Smooth muscle cell (in vitro differentiated cells): ENCODE measurements around the gene SLC7A5. TPM values are rescaled to one million over a fixed set of nuclear protein-coding genes. Genes with fewer than 3 reads are reported as not detected.
"Not testable (repeated sequence)": the region's sequence is repeated elsewhere in the genome, so short reads cannot be mapped to it uniquely, and the experiment has no call there.

Source experiments
- DNase-seq: peaks from one replicate; lab custom pipeline; 2025; ENCODE audit not compliant: unreplicated experiment; lab: John Stamatoyannopoulos, UW
- H2AFZ ChIP-seq: fragments of 200-600 bp; sonication (generic); 2 replicates; pipeline ENCODE4 v1.6.0; 2016; ENCODE audit warnings: antibody characterized with exemption, low read depth, mild to moderate bottlenecking
- H3F3A ChIP-seq: fragments of 200-600 bp; sonication (generic); 2 replicates; pipeline ENCODE4 v1.6.0; 2017; ENCODE audit warnings: antibody characterized with exemption, low read depth
- H3K27ac ChIP-seq: fragments of 200-600 bp; sonication (generic); 2 replicates; pipeline ENCODE4 v1.5.1; 2016; ENCODE audit warnings: low read depth, mild to moderate bottlenecking
- H3K27me3 ChIP-seq: fragments of 200-600 bp; sonication (generic); 2 replicates; pipeline ENCODE4 v1.6.1; 2016; ENCODE audit warnings: low read depth, mild to moderate bottlenecking
- H3K36me3 ChIP-seq: fragments of 200-600 bp; sonication (generic); 2 replicates; pipeline ENCODE4 v1.5.1; 2016; ENCODE audit warnings: low read depth
- H3K4me1 ChIP-seq: fragments of 200-600 bp; sonication (generic); 2 replicates; pipeline ENCODE4 v1.5.1; 2016; ENCODE audit warnings: low read depth
- H3K4me2 ChIP-seq: fragments of 200-600 bp; sonication (generic); 2 replicates; pipeline ENCODE4 v1.6.0; 2016; ENCODE audit warnings: mild to moderate bottlenecking
- H3K4me3 ChIP-seq: fragments of 200-600 bp; sonication (generic); 2 replicates; pipeline ENCODE4 v1.5.1; 2016; ENCODE audit warnings: mild to moderate bottlenecking
- H3K79me2 ChIP-seq: fragments of 200-600 bp; sonication (generic); 2 replicates; pipeline ENCODE4 v1.6.0; 2016; ENCODE audit warnings: low read depth, mild to moderate bottlenecking
- H3K9ac ChIP-seq: fragments of 200-600 bp; sonication (generic); 2 replicates; pipeline ENCODE4 v1.6.0; 2016; ENCODE audit warnings: low read depth
- H3K9me3 ChIP-seq: fragments of 200-600 bp; sonication (generic); replicated peaks from 2 replicates; pipeline ENCODE4 v1.5.1; 2016; ENCODE audit warnings: low read depth
- H4K20me1 ChIP-seq: fragments of 200-600 bp; sonication (generic); 2 replicates; pipeline ENCODE4 v1.6.0; 2016; ENCODE audit warnings: low read depth
- WGBS: methylation state at CpG from one replicate; pipeline ENCODE4 v1.1.7; 2016; ENCODE audit warnings: low lambda C conversion rate; 5-methylcytosine and 5-hydroxymethylcytosine counted together
- polyA plus RNA-seq: library from polyadenylated mRNA; unstranded; fragments of >200 nt; fragmentation: Nextera tagmentation; extraction: Ambion mirVana; gene quantifications from 2 replicates; pipeline ENCODE4 v1.2.1, GENCODE V29; 2016
- total RNA-seq: library from RNA; depleted of rRNA; stranded (reverse); fragments of >200 nt; gene quantifications from 2 replicates; pipeline ENCODE4 v1.2.3, GENCODE V29; 2014
- TF ChIP-seq, protein P1 (sequence below): fragments of 200-600 bp; sonication (generic); IDR thresholded peaks from 2 replicates; pipeline ENCODE4 v1.5.1; 2017; ENCODE audit warnings: borderline replicate concordance, mild to moderate bottlenecking, antibody characterized with exemption; ENCODE audit not compliant: insufficient read depth, poor library complexity, severe bottlenecking

Gene SLC7A5
- total and polyA plus RNA-seq, 2 experiments from 2014 or later: 51.3 to 58.8 TPM

DNA sequence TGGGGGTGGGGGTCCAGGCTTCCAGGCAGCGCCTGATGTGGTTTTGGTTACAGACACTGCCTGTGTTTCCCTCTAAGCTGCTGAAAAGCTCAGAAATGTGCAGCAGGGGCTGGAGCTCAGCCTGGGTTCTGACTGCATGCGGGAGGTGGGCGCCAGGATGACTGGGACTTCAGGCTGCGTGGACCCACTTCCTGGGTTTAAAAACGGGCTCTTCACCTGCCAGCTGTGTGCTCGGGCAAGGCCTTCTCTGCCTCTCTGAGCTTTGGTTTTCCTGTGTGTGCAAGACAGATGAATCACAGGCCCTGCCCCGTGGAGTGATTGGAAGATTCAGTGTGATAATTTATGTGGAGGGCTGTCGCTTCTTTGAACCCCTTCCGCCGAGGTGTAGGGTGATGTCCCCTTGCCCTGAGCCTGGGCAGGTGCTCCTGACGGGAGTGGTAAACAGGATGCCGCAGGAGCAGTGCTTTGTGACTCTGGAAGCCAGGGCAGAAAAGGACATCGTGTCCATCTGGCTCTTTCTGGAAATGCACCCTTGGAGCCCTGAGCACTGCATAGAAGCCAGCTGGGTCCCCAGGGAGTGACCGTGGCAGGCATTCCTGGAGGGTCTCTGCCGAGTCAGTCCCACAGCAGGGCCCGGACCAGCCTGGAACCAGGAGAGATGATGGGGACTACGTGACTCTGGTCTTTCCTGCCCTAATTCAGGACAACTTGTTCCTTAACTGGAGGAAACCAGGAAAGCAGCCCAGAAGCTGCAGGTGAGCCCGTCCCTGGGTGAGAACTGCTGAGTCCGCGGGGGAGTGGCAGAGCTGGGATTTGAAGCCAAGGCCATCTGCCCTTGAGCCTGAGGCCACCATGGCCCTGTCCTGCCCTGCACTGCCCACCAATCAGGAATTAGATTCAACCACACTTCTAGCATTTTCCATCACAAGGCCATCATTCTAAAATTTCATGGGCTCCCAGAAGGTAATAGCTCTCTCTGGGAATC, 28.5 kb upstream of the SLC7A5 start:
- WGBS: 77% methylated on average over 20 of the region's 20 CpGs
- H3K9me3 ChIP-seq: no peaks in the 10 kb centered on the region

DNA sequence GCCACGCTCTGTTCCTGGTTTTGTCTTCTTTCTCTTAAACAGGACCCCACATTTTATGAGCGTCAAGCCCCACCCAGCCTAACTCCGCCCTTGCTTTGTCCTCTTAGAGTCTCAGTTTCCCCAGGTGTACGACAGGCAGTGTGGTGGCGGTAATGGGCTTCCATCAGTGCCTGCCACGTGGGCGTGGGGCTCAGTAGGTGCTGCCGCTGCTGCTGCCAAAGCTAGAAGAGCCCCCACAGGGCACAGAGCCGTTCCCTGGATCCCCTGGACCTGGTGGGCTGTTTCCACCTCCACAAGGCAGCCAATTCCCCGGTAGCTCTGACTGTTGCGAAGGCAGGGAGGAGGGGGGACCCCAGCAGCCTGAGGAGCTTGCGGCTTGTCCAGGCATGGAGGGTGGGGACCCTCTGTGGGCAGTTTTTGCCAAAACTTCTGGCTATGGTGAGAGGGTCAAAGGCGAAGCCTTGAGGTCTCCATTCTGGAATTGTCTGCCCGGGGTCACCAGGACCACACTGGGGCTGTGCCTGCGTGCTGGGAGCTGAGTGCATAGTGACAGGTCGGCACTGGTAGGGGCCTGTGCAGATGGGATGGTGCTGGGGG, 27.7 kb upstream of the SLC7A5 start:
- not testable (repeated sequence) for H3K79me2 ChIP-seq, H3K27ac ChIP-seq, H3K4me3 ChIP-seq, H3F3A ChIP-seq, H3K9me3 ChIP-seq, H3K36me3 ChIP-seq, H3K9ac ChIP-seq, H3K4me1 ChIP-seq, DNase-seq, H3K4me2 ChIP-seq, H3K27me3 ChIP-seq, H4K20me1 ChIP-seq, H2AFZ ChIP-seq
- 87% methylated on average over 16 of the region's 16 CpGs for WGBS

More for the DNA sequence above, 28.5 kb upstream of the SLC7A5 start:
- H3K79me2 ChIP-seq: no peaks in the 10 kb centered on the region
- H3K4me3 ChIP-seq: no peak overlapping the region
- no peak overlapping the region for H3K27ac ChIP-seq
- no peak overlapping the region for H3K4me2 ChIP-seq
- no peak overlapping the region for H2AFZ ChIP-seq
- TF ChIP-seq, protein P1, sequence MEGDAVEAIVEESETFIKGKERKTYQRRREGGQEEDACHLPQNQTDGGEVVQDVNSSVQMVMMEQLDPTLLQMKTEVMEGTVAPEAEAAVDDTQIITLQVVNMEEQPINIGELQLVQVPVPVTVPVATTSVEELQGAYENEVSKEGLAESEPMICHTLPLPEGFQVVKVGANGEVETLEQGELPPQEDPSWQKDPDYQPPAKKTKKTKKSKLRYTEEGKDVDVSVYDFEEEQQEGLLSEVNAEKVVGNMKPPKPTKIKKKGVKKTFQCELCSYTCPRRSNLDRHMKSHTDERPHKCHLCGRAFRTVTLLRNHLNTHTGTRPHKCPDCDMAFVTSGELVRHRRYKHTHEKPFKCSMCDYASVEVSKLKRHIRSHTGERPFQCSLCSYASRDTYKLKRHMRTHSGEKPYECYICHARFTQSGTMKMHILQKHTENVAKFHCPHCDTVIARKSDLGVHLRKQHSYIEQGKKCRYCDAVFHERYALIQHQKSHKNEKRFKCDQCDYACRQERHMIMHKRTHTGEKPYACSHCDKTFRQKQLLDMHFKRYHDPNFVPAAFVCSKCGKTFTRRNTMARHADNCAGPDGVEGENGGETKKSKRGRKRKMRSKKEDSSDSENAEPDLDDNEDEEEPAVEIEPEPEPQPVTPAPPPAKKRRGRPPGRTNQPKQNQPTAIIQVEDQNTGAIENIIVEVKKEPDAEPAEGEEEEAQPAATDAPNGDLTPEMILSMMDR: no peak
- H3K9ac ChIP-seq: no peak overlapping the region
- H3K4me1 ChIP-seq: no peaks in the 10 kb centered on the region
- no peaks in the 10 kb centered on the region for H4K20me1 ChIP-seq
- no peak for DNase-seq
- no peaks in the 10 kb centered on the region for H3K27me3 ChIP-seq
- H3F3A ChIP-seq: no peaks in the 10 kb centered on the region
- no peaks in the 10 kb centered on the region for H3K36me3 ChIP-seq

DNA sequence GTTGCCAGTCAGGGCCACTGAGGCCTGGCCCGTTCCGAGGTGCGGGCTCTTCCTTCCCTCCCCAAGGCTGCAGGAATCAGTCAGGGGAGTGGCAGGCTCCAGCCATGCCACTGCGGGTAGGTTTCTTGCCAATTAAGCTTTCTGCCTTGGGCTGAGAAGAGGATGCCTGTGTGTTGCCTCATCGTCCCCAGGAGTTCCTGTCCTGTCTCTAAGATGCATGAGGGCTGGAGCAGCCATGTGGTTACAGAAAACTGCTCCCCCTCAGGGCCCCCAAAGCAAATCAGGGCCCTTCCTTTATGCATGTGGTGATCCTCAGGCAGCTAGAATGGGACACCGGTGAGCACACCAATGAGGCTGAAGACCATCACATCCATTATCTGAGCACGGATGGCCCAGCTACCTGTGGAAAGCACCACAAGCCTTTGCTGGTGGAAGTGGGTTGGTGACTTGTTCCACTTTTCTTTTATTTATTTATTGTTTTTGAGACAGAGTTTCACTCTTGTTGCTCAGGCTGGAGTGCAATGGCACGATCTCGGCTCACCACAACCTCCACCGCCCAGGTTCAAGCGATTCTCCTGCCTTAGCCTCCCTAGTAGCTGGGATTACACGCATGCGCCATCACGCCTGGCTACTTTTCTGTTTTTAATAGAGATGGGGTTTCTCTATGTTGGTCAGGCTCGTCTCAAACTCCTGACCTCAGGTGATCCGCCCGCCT, 27.0 kb upstream of the SLC7A5 start:
- not testable (repeated sequence) for H3K4me3 ChIP-seq, H3K4me1 ChIP-seq, H2AFZ ChIP-seq, H3K27me3 ChIP-seq, H3K79me2 ChIP-seq, DNase-seq, H3K9me3 ChIP-seq, H3K36me3 ChIP-seq, H4K20me1 ChIP-seq, H3F3A ChIP-seq
- peak overlapping the region; percentile 72 for H3K27ac ChIP-seq
- H3K9ac ChIP-seq: peak overlapping the region; percentile 27
- WGBS: 81% methylated on average over 17 of the region's 17 CpGs
- H3K4me2 ChIP-seq: peak overlapping the region; percentile 63

DNA sequence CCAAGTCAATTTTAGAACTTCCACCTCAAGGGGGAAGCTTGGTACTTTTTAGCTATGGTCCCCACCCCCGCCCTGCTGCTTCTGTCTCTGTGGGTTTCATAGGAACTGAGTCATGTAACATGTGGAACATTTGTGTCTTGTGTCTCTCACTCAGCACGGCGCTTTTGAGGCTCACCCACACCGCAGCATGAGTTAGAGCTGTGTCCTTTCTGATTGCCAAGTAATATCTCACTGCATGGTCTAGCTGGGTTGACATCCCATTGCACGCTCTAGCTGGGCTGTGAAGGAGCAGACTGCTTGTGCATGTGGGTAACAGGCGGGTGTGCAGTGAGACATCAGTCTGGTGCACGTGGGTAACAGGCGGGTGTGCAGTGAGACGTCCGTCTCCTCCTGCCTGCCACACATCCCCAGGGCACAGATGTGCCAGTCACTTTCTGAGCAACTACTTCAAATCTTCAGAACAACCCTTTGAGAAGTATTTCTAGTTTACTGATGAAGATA, 26.4 kb upstream of the SLC7A5 start:
- H3K9me3 ChIP-seq: no peaks in the 10 kb centered on the region
- H3F3A ChIP-seq: no peaks in the 10 kb centered on the region
- TF ChIP-seq, protein P1: no peak
- no peaks in the 10 kb centered on the region for H3K79me2 ChIP-seq
- H3K27me3 ChIP-seq: no peaks in the 10 kb centered on the region
- H3K4me1 ChIP-seq: no peaks in the 10 kb centered on the region
- 55% methylated on average over 10 of the region's 10 CpGs for WGBS
- no peaks in the 10 kb centered on the region for H4K20me1 ChIP-seq
- H3K36me3 ChIP-seq: no peaks in the 10 kb centered on the region
- H2AFZ ChIP-seq: no peak overlapping the region
- no peak for DNase-seq
- H3K4me3 ChIP-seq: no peak overlapping the region
- peak overlapping the region; percentile 27 for H3K9ac ChIP-seq
- H3K27ac ChIP-seq: peak overlapping the region; percentile 72
- peak overlapping the region; percentile 63 for H3K4me2 ChIP-seq

DNA sequence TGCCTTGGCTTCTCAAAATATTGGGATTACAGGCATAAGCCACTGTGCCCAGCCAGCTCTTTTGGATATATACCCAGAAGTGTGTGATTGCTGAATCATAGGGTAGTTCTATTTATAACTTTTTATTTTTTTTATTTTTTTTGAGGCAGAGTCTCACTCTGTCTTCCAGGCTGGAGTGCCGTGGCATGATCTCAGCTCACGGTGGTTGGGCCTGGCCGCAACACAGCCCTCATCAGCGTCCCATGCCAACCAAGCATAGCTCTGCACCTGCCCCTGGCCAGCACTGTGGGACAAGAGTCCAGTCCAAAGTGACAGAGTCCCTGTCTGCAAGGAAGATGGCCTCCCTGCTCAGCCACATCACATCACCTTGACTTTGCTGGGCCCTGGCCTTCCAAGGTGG, 24.7 kb upstream of the SLC7A5 start:
- not testable (repeated sequence) for H4K20me1 ChIP-seq, H3K27ac ChIP-seq, H3K9ac ChIP-seq, H3K9me3 ChIP-seq, H3K4me2 ChIP-seq, H2AFZ ChIP-seq, H3K4me3 ChIP-seq, H3F3A ChIP-seq, H3K4me1 ChIP-seq, H3K36me3 ChIP-seq, H3K27me3 ChIP-seq, H3K79me2 ChIP-seq, DNase-seq
- 42% methylated on average over 4 of the region's 4 CpGs for WGBS
